Stomach (tissue), 4 donors: Measurements from ENCODE around the gene ACE.

Experiments
- CTCF ChIP-seq, 7 experiments: fragments of 450-650 bp in 4 of 7; fragments of 200-600 bp in 3 of 7; sonication (generic) in 3 of 7; IDR thresholded peaks; one replicate each; pipeline ENCODE4 v1.5.1; 2016 to 2019; ENCODE audit warnings: antibody characterized with exemption in 7 of 7, control low read depth in 2 of 7, mild to moderate bottlenecking in 1 of 7
- POLR2A ChIP-seq, 4 donors: fragments of 450-650 bp; IDR thresholded peaks; one replicate each; pipeline ENCODE4 v1.6.1; 2016; ENCODE audit warnings: antibody characterized with exemption in 4 of 4, control low read depth in 2 of 4, mild to moderate bottlenecking in 1 of 4, moderate library complexity in 1 of 4
- POLR2AphosphoS5 ChIP-seq, 3 donors: sonication (generic); formaldehyde crosslinking; IDR thresholded peaks; one replicate each; pipeline ENCODE4 v1.6.1; 2016; ENCODE audit warnings: antibody characterized with exemption in 3 of 3

- TF ChIP-seq CTCF (IDR thresholded peaks at IDR 0.05) (no peak), POLR2AphosphoS5 (IDR thresholded peaks at IDR 0.05) (no peak), POLR2A (IDR thresholded peaks at IDR 0.05) (no peak)
These were observed 61.3 kb downstream of the ACE start for GRCh38 chr17:63537991-63538692.
